GM21526 (cell line): Measurements from ENCODE around the gene ZNF275.
"Not testable (repeated sequence)": the region's sequence is repeated elsewhere in the genome, so short reads cannot be mapped to it uniquely, and the experiment has no call there.

Experiments
- ATAC-seq: cut with Tn5 transposase; IDR thresholded peaks from one replicate; pipeline ENCODE4 v1.9.1; 2021; ENCODE audit warnings: moderate library complexity; ENCODE audit not compliant: unreplicated experiment, low FRiP score

ZNF275 gene

GRCh38 chrX:153333821-153334653 lies at the start of gene ZNF275:
TSS of gene ZNF275 (plus strand) at chrX:153334153. CDS start at chrX:153336680, 2,527 bp downstream.
- peak; percentile 83 for ATAC-seq

GRCh38 chrX:153285678-153286077 lies 48.3 kb upstream of the ZNF275 start:
- not testable (repeated sequence) for ATAC-seq

GRCh38 chrX:153288807-153289206 lies 45.1 kb upstream of the ZNF275 start:
- not testable (repeated sequence) for ATAC-seq

- peak; percentile 44 for ATAC-seq
These were observed 40.4 kb upstream of the ZNF275 start for GRCh38 chrX:153293485-153294071.

GRCh38 chrX:153297376-153297775 lies 36.6 kb upstream of the ZNF275 start:
- ATAC-seq, result no peak

- no peak for ATAC-seq
These were observed 34.1 kb upstream of the ZNF275 start for GRCh38 chrX:153299855-153300254.

GRCh38 chrX:153301746-153302145 lies 32.2 kb upstream of the ZNF275 start:
- ATAC-seq, result no peak

GRCh38 chrX:153302796-153303195 lies 31.2 kb upstream of the ZNF275 start:
- no peak for ATAC-seq

- ATAC-seq, result no peak
These were observed 30.4 kb upstream of the ZNF275 start for GRCh38 chrX:153303276-153304262.

- ATAC-seq, result no peak
These were observed 28.8 kb upstream of the ZNF275 start for GRCh38 chrX:153304988-153305736.

GRCh38 chrX:153305972-153306371 lies 28.0 kb upstream of the ZNF275 start:
- ATAC-seq, result no peak

GRCh38 chrX:153306527-153307115 lies 27.3 kb upstream of the ZNF275 start:
- ATAC-seq, result no peak

- ATAC-seq, result no peak
These were observed 26.4 kb upstream of the ZNF275 start for GRCh38 chrX:153307276-153308178.

- no peak for ATAC-seq
These were observed 23.1 kb upstream of the ZNF275 start for GRCh38 chrX:153310901-153311300.

GRCh38 chrX:153312041-153312440 lies 21.9 kb upstream of the ZNF275 start:
- no peak for ATAC-seq

- ATAC-seq, result no peak
These were observed 21.1 kb upstream of the ZNF275 start for GRCh38 chrX:153312842-153313241.

- ATAC-seq, result no peak
These were observed 16.6 kb upstream of the ZNF275 start for GRCh38 chrX:153317306-153317705.

GRCh38 chrX:153317996-153318722 lies 15.8 kb upstream of the ZNF275 start:
- no peak for ATAC-seq
